Large intestine (tissue), 3 donors: Measurements from ENCODE around the gene ABCC10. TPM values are rescaled to one million over a fixed set of nuclear protein-coding genes. Genes with fewer than 3 reads are reported as not detected.

Experiments used
- DNase-seq, 2 donors: peaks; one replicate each; pipeline versions ENCODE4 v3.0.0 to v3.0.0-alpha.2; 2013
- H3K27ac ChIP-seq: one replicate; pipeline ENCODE4 v1.5.1; 2013; ENCODE audit warnings: low read length
- H3K27me3 ChIP-seq: 2 replicates; pipeline ENCODE4 v1.6.1; 2013; ENCODE audit warnings: low read length; ENCODE audit not compliant: control insufficient read depth, insufficient read depth
- H3K36me3 ChIP-seq: 2 replicates; pipeline ENCODE4 v1.6.1; 2013; ENCODE audit warnings: low read length; ENCODE audit not compliant: control insufficient read depth, insufficient read depth
- H3K4me1 ChIP-seq: one replicate; pipeline ENCODE4 v1.6.1; 2013; ENCODE audit warnings: low read length; ENCODE audit not compliant: control insufficient read depth, insufficient read depth
- H3K4me3 ChIP-seq: one replicate; pipeline ENCODE4 v1.5.1; 2013; ENCODE audit warnings: low read length
- H3K9me3 ChIP-seq: one replicate; pipeline ENCODE4 v1.6.1; 2013; ENCODE audit warnings: mild to moderate bottlenecking, low read depth, low read length, moderate library complexity; ENCODE audit not compliant: control insufficient read depth
- WGBS: methylation state at CpG from one replicate; pipeline ENCODE4 v1.1.5; 2013; ENCODE audit warnings: low lambda C conversion rate; ENCODE audit not compliant: insufficient coverage; 5-methylcytosine and 5-hydroxymethylcytosine counted together
- polyA plus RNA-seq: library from polyadenylated mRNA; unstranded; fragments of 120-200 nt; gene quantifications from one replicate; pipeline ENCODE4 v1.2.1, GENCODE V29; 2013

The ABCC10 gene
- polyA plus RNA-seq, 1 donor, result 32.7 TPM

- WGBS, result 50% methylated on average over 2 of the region's 12 CpGs
- H3K4me3 ChIP-seq, result peak overlapping the region; percentile 87
- H3K4me1 ChIP-seq, result peaks cover 9% of the 10 kb centered on the region
- peaks cover 4% of the 10 kb centered on the region for H3K9me3 ChIP-seq
- peaks cover 13% of the 10 kb centered on the region for H3K36me3 ChIP-seq
- H3K27me3 ChIP-seq, result no peaks in the 10 kb centered on the region
- DNase-seq, result no peak
- peak overlapping the region; percentile 93 for H3K27ac ChIP-seq
These were observed 800 bp downstream of the ABCC10 start for GRCh38 chr6:43428112-43428570.

GRCh38 chr6:43428874-43429273, 1.5 kb downstream of the ABCC10 start:
- Histone ChIP-seq H3K36me3 (peaks cover 16% of the 10 kb centered on the region), H3K9me3 (peaks cover 4% of the 10 kb centered on the region), H3K4me3 (peak overlapping the region; percentile 87), H3K27me3 (no peaks in the 10 kb centered on the region), H3K4me1 (peaks cover 9% of the 10 kb centered on the region), H3K27ac (no peak overlapping the region)
- WGBS, result no CpG with 5 or more reads among the region's 3 CpGs
- DNase-seq, result no peak

GRCh38 chr6:43432009-43432945, 4.9 kb downstream of the ABCC10 start:
- no peak for DNase-seq
- Histone ChIP-seq H3K4me3 (no peak overlapping the region), H3K9me3 (no peaks in the 10 kb centered on the region), H3K36me3 (peaks cover 24% of the 10 kb centered on the region), H3K4me1 (peaks cover 27% of the 10 kb centered on the region), H3K27me3 (no peaks in the 10 kb centered on the region), H3K27ac (no peak overlapping the region)
- WGBS, result no CpG with 5 or more reads among the region's 19 CpGs

GRCh38 chr6:43433148-43433547, 5.8 kb downstream of the ABCC10 start:
- DNase-seq, result no peak
- Histone ChIP-seq H3K9me3 (no peaks in the 10 kb centered on the region), H3K4me3 (no peak overlapping the region), H3K27me3 (no peaks in the 10 kb centered on the region), H3K4me1 (peaks cover 33% of the 10 kb centered on the region), H3K27ac (no peak overlapping the region), H3K36me3 (peaks cover 24% of the 10 kb centered on the region)
- no CpG with 5 or more reads among the region's 8 CpGs for WGBS

GRCh38 chr6:43434001-43434840, 6.9 kb downstream of the ABCC10 start:
- H3K4me3 ChIP-seq, result no peak overlapping the region
- H3K36me3 ChIP-seq, result peaks cover 33% of the 10 kb centered on the region
- no peaks in the 10 kb centered on the region for H3K27me3 ChIP-seq
- H3K9me3 ChIP-seq, result no peaks in the 10 kb centered on the region
- H3K4me1 ChIP-seq, result peaks cover 25% of the 10 kb centered on the region
- DNase-seq, result no peak
- H3K27ac ChIP-seq, result no peak overlapping the region
- no CpG with 5 or more reads among the region's 15 CpGs for WGBS

GRCh38 chr6:43434943-43435342, 7.6 kb downstream of the ABCC10 start:
- no CpG with 5 or more reads among the region's 4 CpGs for WGBS
- H3K4me3 ChIP-seq, result no peak overlapping the region
- no peaks in the 10 kb centered on the region for H3K27me3 ChIP-seq
- H3K27ac ChIP-seq, result no peak overlapping the region
- H3K36me3 ChIP-seq, result peaks cover 35% of the 10 kb centered on the region
- H3K9me3 ChIP-seq, result no peaks in the 10 kb centered on the region
- DNase-seq, result no peak
- peaks cover 25% of the 10 kb centered on the region for H3K4me1 ChIP-seq

- H3K4me1 ChIP-seq, result peaks cover 25% of the 10 kb centered on the region
- no peak overlapping the region for H3K4me3 ChIP-seq
- H3K27ac ChIP-seq, result peak overlapping the region; percentile 37
- no CpG with 5 or more reads among the region's 9 CpGs for WGBS
- H3K9me3 ChIP-seq, result no peaks in the 10 kb centered on the region
- peaks cover 41% of the 10 kb centered on the region for H3K36me3 ChIP-seq
- H3K27me3 ChIP-seq, result no peaks in the 10 kb centered on the region
- no peak for DNase-seq
These were observed 8.5 kb downstream of the ABCC10 start for GRCh38 chr6:43435682-43436437.

GRCh38 chr6:43436577-43437282, 9.4 kb downstream of the ABCC10 start:
- peaks cover 25% of the 10 kb centered on the region for H3K4me1 ChIP-seq
- DNase-seq, result peak; percentile 69 to 85
- peak overlapping the region; percentile 37 for H3K27ac ChIP-seq
- no peaks in the 10 kb centered on the region for H3K9me3 ChIP-seq
- H3K4me3 ChIP-seq, result no peak overlapping the region
- no peaks in the 10 kb centered on the region for H3K27me3 ChIP-seq
- no CpG with 5 or more reads among the region's 5 CpGs for WGBS
- H3K36me3 ChIP-seq, result peaks cover 48% of the 10 kb centered on the region

- Histone ChIP-seq H3K27ac (no peak overlapping the region), H3K4me1 (peaks cover 25% of the 10 kb centered on the region)
These were observed 10.4 kb downstream of the ABCC10 start for GRCh38 chr6:43437700-43438099.

More at GRCh38 chr6:43437700-43438099, 10.4 kb downstream of the ABCC10 start:
- no peak for DNase-seq
- no peaks in the 10 kb centered on the region for H3K27me3 ChIP-seq
- no peak overlapping the region for H3K4me3 ChIP-seq
- H3K36me3 ChIP-seq, result peaks cover 46% of the 10 kb centered on the region
- no peaks in the 10 kb centered on the region for H3K9me3 ChIP-seq
- WGBS, result no CpG with 5 or more reads among the region's 4 CpGs
